ENCODE results near the gene AFF4.
"Not testable (repeated sequence)": the region's sequence is repeated elsewhere in the genome, so short reads cannot be mapped to it uniquely, and the experiment has no call there.

AFF4 gene

DNA sequence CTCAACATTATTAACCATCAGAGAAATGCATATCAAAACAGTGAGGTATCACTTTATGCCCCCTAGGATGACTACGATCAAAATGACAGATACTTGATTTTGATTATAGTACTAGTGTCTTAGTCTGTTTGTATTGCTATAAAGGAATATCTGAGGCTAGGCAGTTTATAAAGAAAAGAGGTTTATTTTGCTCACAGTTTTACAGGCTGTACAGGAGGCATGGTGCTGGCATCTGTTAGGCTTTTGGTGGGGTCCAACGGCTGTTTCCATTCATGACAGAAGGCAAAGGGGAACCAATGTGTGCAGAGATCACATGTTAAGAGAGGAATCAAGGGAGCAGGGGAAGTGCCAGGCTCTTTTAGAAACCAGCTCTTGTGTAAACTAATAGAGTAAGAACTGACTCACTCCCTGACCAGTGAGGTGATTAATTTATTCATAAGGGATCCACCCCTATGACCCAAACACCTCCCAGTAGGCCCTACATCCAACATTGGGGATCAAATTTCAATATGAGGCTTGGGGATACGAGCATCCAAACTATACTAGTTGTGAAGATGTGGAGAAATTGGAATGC, 16.0 kb upstream of the AFF4 start:
- Histone ChIP-seq H3K4me3 (ENCODE audit: low read depth, low read length) (no peak overlapping the region), H3K9me3 (ENCODE audit: control insufficient read depth, insufficient read depth, low read depth, low read length) (peaks cover 8% of the 10 kb centered on the region)

DNA sequence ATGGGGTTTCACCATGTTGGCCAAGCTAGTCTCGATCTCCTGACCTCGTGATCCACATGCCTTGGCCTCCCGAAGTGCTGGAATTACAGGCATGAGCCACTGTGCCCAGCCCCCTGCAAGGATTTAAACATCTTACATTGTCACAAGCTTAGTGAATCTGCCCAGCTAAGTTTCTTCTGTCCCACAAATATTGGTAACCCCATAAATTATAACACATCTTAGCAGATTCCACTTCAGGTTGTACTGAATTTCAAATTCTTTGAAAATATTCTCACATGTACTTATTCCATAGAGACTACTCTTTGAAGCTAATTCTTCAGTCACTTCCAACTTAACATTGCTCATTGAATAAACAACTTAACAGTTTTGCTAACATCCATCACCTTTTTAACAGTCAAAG, 13.4 kb upstream of the AFF4 start:
- no peaks in the 10 kb centered on the region for H3K36me3 ChIP-seq (ENCODE audit: control insufficient read depth, insufficient read depth, low read length)
- H3K4me3 ChIP-seq (ENCODE audit: low read depth, low read length): no peak overlapping the region
- no peak overlapping the region for H3K27ac ChIP-seq (ENCODE audit: low read depth, low read length)
- H3K4me1 ChIP-seq (ENCODE audit: control insufficient read depth, insufficient read depth, low read length): no peaks in the 10 kb centered on the region
- no peak overlapping the region for H3K9ac ChIP-seq (ENCODE audit: low read length)
- peaks cover 8% of the 10 kb centered on the region for H3K9me3 ChIP-seq (ENCODE audit: control insufficient read depth, insufficient read depth, low read depth, low read length)
- no peaks in the 10 kb centered on the region for H3K27me3 ChIP-seq (ENCODE audit: control insufficient read depth, insufficient read depth, low read length)

More for the DNA sequence above, 16.0 kb upstream of the AFF4 start:
- no peak overlapping the region for H3K27ac ChIP-seq (ENCODE audit: low read depth, low read length)
- no peaks in the 10 kb centered on the region for H3K4me1 ChIP-seq (ENCODE audit: control insufficient read depth, insufficient read depth, low read length)
- H3K36me3 ChIP-seq (ENCODE audit: control insufficient read depth, insufficient read depth, low read length): no peaks in the 10 kb centered on the region
- no peaks in the 10 kb centered on the region for H3K27me3 ChIP-seq (ENCODE audit: control insufficient read depth, insufficient read depth, low read length)
- no peak overlapping the region for H3K9ac ChIP-seq (ENCODE audit: low read length)

DNA sequence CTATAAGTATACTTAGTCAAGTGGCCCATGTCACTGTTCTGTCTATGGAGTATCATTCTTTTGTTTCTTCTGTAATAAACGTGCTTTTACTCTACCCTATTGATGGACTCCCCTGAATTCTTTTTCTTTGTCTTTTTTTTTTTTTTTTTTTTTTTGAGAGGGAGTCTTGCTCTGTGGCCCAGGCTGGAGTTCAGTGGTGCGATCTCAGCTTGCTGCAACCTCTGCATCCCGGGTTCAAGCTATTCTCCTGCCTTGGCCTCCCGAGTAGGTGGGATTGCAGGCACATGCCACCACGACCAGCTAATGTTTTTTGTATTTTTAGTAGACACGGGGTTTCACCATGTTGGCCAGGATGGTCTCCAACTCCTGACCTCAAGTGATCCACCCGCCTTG, 9.0 kb upstream of the AFF4 start:
- not testable (repeated sequence) for H3K4me1 ChIP-seq (ENCODE audit: control insufficient read depth, insufficient read depth, low read length); H3K9me3 ChIP-seq (ENCODE audit: control insufficient read depth, insufficient read depth, low read depth, low read length); H3K4me3 ChIP-seq (ENCODE audit: low read depth, low read length); H3K9ac ChIP-seq (ENCODE audit: low read length); H3K27me3 ChIP-seq (ENCODE audit: control insufficient read depth, insufficient read depth, low read length); H3K27ac ChIP-seq (ENCODE audit: low read depth, low read length); H3K36me3 ChIP-seq (ENCODE audit: control insufficient read depth, insufficient read depth, low read length)

DNA sequence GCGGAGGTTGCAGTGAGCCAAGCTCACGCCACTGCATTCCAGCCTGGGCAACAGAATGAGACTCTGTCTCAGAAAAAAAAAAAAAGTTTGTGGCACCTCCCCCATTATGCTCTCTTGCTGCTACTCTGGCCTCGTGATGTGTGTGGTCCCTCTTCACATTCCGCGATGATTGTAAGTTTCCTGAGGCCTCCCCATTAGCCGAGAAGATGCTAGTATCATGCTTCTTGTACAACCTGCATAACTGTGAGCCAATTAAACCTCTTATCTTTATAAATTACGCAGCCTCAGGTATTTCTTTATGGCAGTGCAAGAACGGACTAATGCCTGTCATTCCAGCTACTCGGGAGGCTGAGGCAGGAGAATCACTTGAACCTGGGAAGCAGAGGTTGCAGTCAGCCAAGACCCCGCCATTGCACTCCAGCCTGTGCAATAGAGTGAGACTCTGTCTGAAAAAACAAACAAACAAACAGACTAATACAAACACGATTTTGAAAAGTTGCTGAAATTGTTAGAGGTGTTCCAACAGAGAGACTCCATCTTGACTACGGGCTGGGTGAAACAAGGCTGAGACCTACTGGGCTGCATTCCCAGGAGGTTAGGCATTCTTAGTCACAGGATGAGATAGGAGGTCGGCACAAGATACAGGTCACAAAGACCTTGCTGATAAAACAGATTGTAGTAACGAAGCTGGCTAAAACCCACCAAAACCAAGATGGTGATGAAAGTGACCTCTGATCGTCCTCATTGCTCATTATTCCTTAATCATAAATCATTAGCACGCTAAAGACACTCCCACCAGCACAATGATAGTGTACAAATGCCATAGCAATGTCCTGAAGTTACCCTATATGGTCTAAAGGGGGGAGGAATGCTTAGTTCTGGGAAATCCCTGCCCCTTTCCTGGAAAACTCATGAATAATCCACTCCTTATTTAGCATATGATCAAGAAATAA, 8.3 kb upstream of the AFF4 start:
- Histone ChIP-seq H3K36me3 (ENCODE audit: control insufficient read depth, insufficient read depth, low read length) (no peaks in the 10 kb centered on the region), H3K4me3 (ENCODE audit: low read depth, low read length) (no peak overlapping the region), H3K9me3 (ENCODE audit: control insufficient read depth, insufficient read depth, low read depth, low read length) (peaks cover 1% of the 10 kb centered on the region; the same call in 1 of the 2 replicates), H3K27me3 (ENCODE audit: control insufficient read depth, insufficient read depth, low read length) (no peaks in the 10 kb centered on the region), H3K9ac (ENCODE audit: low read length) (no peak overlapping the region), H3K4me1 (ENCODE audit: control insufficient read depth, insufficient read depth, low read length) (no peaks in the 10 kb centered on the region), H3K27ac (ENCODE audit: low read depth, low read length) (no peak overlapping the region)

DNA sequence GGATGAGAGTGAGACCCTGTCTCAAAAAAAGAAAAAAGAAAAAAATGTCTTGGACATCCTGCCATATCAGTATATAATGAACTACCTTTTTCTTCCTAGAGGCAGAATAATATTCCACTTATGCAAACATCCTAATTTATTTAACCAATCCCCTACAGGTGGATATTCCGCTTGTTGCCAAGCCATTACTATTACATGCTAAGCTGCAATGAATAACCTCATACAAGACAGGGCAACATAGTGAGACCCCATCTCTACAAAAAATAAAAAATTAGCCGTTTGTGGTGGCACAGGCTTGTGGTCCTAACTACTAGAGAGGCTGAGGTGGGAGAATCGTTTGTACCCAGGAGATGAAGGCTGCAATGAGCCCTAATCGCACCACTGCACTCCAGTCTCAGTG, 1.7 kb upstream of the AFF4 start:
- Histone ChIP-seq H3K4me3 (ENCODE audit: low read depth, low read length) (no peak overlapping the region), H3K9ac (ENCODE audit: low read length) (no peak overlapping the region), H3K4me1 (ENCODE audit: control insufficient read depth, insufficient read depth, low read length) (no peaks in the 10 kb centered on the region), H3K27ac (ENCODE audit: low read depth, low read length) (no peak overlapping the region), H3K9me3 (ENCODE audit: control insufficient read depth, insufficient read depth, low read depth, low read length) (no peaks in the 10 kb centered on the region), H3K36me3 (ENCODE audit: control insufficient read depth, insufficient read depth, low read length) (peaks cover 2% of the 10 kb centered on the region; the same call in 1 of the 2 replicates), H3K27me3 (ENCODE audit: control insufficient read depth, insufficient read depth, low read length) (no peaks in the 10 kb centered on the region)

DNA sequence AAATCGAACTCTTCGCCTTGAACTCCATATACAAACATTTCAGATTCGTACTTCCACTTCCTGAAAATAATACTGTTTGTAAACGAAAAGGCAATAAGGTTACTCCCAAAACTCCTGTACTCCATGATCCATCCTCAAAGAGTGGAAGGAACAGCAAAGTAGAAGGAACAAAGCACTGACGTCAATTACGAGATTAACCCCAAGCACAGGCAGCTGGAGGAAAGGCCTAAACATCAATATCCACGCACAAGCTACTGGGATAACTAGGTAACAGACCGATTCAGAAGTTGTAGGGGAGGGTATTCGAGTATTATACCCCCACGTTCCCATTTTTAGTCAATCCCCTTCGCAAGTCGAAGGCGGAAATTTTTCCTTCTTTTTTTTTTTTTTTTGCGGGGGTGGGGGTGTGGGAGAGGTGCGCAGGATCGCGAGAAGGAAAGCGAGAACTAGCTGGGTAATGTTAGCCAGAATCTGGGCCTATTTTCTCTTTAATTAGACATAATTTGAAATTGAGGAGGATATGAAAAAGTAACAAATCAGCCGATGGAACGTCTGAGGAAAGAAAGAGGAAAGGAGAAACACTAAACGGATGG, 909 bp downstream of the AFF4 start:
- H3K9me3 ChIP-seq (ENCODE audit: control insufficient read depth, insufficient read depth, low read depth, low read length): no peaks in the 10 kb centered on the region
- H3K4me1 ChIP-seq (ENCODE audit: control insufficient read depth, insufficient read depth, low read length): no peaks in the 10 kb centered on the region
- H3K36me3 ChIP-seq (ENCODE audit: control insufficient read depth, insufficient read depth, low read length): peaks cover 7% of the 10 kb centered on the region; the same call in 1 of the 2 replicates
- H3K27me3 ChIP-seq (ENCODE audit: control insufficient read depth, insufficient read depth, low read length): no peaks in the 10 kb centered on the region
- H3K9ac ChIP-seq (ENCODE audit: low read length): peak overlapping the region; percentile 91
- peak overlapping the region; percentile 86 for H3K27ac ChIP-seq (ENCODE audit: low read depth, low read length)
- peak overlapping the region; percentile 78 for H3K4me3 ChIP-seq (ENCODE audit: low read depth, low read length)

DNA sequence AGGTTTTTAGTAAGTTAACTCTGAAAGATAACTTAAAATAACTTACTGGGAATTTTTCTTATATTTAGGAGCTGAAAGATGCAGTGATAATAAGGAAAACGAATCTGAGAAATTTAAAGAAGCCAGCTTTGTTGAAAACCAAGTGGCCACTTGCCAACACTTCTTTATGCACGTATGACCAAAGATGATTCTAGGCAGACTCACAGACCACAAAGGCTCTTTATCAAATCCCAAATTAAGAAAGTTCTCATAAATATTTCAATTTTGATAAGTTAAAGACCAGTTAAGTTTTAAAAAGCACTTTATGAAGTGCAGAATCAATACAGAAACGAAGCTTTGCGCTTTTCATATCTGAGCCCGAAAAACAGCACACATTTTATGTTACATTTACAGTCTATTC, 1.5 kb downstream of the AFF4 start:
- Histone ChIP-seq H3K4me3 (ENCODE audit: low read depth, low read length) (peak overlapping the region; percentile 78), H3K4me1 (ENCODE audit: control insufficient read depth, insufficient read depth, low read length) (no peaks in the 10 kb centered on the region), H3K36me3 (ENCODE audit: control insufficient read depth, insufficient read depth, low read length) (peaks cover 7% of the 10 kb centered on the region; the same call in 1 of the 2 replicates), H3K27ac (ENCODE audit: low read depth, low read length) (peak overlapping the region; percentile 86), H3K9me3 (ENCODE audit: control insufficient read depth, insufficient read depth, low read depth, low read length) (no peaks in the 10 kb centered on the region), H3K27me3 (ENCODE audit: control insufficient read depth, insufficient read depth, low read length) (no peaks in the 10 kb centered on the region), H3K9ac (ENCODE audit: low read length) (peak overlapping the region; percentile 91)

DNA sequence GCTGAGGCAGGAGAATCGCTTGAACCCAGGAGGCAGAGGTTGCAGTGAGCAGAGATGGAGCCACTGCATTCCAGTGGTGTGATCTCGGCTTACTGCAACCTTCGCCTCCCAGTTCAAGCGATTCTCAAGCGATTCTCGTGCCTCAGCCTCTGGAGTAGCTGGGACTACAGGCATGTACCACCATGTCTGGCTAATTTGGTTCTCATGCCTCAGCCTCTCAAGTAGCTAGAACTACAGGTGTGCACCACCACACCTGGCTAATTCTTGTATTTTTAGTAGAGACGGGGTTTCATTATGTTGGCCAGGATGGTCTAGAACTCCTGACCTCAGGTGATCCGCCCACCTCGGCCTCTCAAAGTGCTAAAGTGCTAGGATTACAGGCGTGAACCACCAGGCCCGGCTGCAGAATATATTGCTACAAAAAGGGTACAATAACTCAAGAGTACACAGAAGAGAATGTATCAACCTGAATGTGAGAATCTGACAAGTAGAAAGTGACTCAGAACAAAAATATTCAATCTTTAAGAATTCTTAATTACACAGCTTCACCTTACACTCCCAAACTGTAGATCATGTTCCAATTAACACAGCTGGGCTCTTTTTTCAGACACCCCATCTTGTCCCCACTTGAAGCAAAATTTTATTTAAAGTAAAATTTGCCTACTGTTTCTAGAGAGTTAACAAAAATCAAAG, 2.2 kb downstream of the AFF4 start:
- peak overlapping the region; percentile 86; the same call in 1 of the 2 replicates for H3K27ac ChIP-seq (ENCODE audit: low read depth, low read length)
- not testable (repeated sequence) for H3K9me3 ChIP-seq (ENCODE audit: control insufficient read depth, insufficient read depth, low read depth, low read length); H3K27me3 ChIP-seq (ENCODE audit: control insufficient read depth, insufficient read depth, low read length); H3K4me1 ChIP-seq (ENCODE audit: control insufficient read depth, insufficient read depth, low read length); H3K36me3 ChIP-seq (ENCODE audit: control insufficient read depth, insufficient read depth, low read length); H3K9ac ChIP-seq (ENCODE audit: low read length)
- peak overlapping the region; percentile 78 for H3K4me3 ChIP-seq (ENCODE audit: low read depth, low read length)

DNA sequence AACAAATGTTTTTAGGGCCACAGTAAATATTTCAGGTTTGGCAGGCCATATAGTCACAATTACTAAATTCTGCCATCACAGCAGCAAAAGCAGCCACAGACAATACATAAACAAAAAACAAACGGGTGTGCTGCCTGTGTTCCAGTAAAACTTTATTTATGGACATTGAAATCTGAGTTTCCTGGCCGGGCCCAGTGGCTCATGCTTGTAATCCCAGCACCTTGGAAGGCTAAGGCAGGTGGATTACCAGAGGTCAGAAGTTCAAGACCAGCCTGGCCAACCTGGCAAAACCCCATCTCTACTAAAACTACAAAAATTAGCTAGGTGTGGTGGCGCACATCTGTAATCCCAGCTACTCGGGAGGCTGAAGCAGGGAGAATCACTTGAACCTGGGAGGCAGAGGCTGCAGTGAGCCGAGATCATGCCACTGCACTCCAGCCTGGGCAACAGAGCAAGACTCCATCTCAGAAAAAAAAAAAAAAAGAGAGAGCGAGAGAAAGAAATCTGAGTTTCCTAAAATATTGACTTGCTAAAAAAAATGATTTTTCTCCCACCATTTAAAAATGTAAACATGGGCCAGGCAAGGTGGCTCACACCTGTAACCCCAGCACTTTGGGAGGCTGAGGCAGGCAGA, 7.2 kb downstream of the AFF4 start:
- H3K9ac ChIP-seq (ENCODE audit: low read length); H3K27ac ChIP-seq (ENCODE audit: low read depth, low read length); H3K27me3 ChIP-seq (ENCODE audit: control insufficient read depth, insufficient read depth, low read length); H3K4me1 ChIP-seq (ENCODE audit: control insufficient read depth, insufficient read depth, low read length); H3K9me3 ChIP-seq (ENCODE audit: control insufficient read depth, insufficient read depth, low read depth, low read length); H3K4me3 ChIP-seq (ENCODE audit: low read depth, low read length): not testable (repeated sequence)
- peaks cover 26% of the 10 kb centered on the region for H3K36me3 ChIP-seq (ENCODE audit: control insufficient read depth, insufficient read depth, low read length)

DNA sequence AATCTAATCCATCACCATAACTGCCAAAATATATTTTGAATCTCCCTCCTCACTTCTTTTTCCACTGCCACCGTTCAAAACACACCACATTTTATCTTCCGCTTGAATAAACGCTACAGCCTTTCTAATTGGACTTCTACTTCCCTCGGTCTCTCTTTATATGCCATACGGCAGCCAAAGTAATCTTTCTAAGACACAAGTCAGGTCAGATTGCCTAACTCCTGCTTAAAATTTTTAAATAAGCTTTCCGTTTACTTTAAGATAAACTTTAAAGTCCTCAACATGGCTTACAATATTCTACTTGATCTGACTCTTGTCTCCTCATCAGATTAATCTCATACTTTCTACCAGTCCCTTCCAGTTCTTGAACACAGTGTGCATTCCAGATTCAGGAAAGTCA, 9.7 kb downstream of the AFF4 start:
- no peaks in the 10 kb centered on the region for H3K4me1 ChIP-seq (ENCODE audit: control insufficient read depth, insufficient read depth, low read length)
- no peak overlapping the region for H3K27ac ChIP-seq (ENCODE audit: low read depth, low read length)

More for the DNA sequence above, 9.7 kb downstream of the AFF4 start:
- Histone ChIP-seq H3K27me3 (ENCODE audit: control insufficient read depth, insufficient read depth, low read length) (no peaks in the 10 kb centered on the region), H3K9ac (ENCODE audit: low read length) (no peak overlapping the region), H3K4me3 (ENCODE audit: low read depth, low read length) (no peak overlapping the region), H3K9me3 (ENCODE audit: control insufficient read depth, insufficient read depth, low read depth, low read length) (no peaks in the 10 kb centered on the region; the same call in 1 of the 2 replicates), H3K36me3 (ENCODE audit: control insufficient read depth, insufficient read depth, low read length) (peaks cover 22% of the 10 kb centered on the region)
